ENCODE measurements around the gene ZNF487. TPM values are rescaled to one million over a fixed set of nuclear protein-coding genes. Genes with fewer than 3 reads are reported as not detected.

The ZNF487 gene
- total RNA-seq, 2 experiments from 2014 or later, result 2.3 to 2.7 TPM

DNA sequence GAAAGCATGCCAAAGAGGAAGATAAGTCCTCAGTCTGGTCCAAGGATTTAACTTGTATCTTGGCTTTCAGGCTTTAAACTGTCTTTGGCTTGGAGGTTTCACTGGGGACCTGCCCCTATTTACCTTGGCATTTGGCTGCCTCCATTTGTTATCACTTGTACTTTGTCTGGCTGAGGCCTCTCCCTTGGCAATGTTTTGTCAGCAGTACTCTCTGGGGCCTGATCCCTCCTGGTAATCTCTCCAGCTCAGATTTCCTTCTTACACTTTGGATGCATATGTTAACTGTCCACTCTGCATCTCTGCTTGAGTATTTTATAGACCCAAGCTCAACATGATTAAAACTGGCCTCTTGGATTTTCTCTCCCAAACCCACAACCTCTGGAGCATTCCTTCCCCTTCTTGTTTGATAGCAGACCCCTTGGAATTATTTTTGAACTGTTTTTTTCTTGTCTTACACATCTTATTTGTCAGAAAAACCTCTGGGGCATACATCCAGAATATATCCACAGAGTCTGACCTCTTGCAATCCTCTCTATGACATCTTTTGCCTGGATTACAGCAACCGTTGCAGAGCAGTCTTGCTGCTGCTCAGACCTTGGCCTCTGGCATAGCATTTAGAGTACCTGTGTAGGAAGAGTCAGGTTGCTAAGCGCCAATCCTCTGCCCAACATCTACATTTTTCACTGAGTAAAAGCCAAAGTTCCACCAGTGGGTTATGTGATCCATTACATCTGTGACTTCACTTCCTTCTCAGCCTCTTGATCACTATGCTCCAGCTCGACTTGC lies 35.2 kb downstream of the ZNF487 start:
- no peak overlapping the region for H3K27ac Mint-ChIP-seq
- H3K27me3 Mint-ChIP-seq (ENCODE audit: low read depth), result no peaks in the 10 kb centered on the region
- DNase-seq, result no peak
- intact Hi-C loops (cut with micrococcal nuclease), result no loop called here
- CTCF ChIA-PET, result no interaction called here
- H3K36me3 Mint-ChIP-seq (ENCODE audit: low read depth), result peaks cover 5% of the 10 kb centered on the region
- no peak overlapping the region for H3K4me3 Mint-ChIP-seq
- peaks cover 2% of the 10 kb centered on the region for H3K9me3 Mint-ChIP-seq
- no peaks in the 10 kb centered on the region for H3K4me1 Mint-ChIP-seq (ENCODE audit: low read depth)

DNA sequence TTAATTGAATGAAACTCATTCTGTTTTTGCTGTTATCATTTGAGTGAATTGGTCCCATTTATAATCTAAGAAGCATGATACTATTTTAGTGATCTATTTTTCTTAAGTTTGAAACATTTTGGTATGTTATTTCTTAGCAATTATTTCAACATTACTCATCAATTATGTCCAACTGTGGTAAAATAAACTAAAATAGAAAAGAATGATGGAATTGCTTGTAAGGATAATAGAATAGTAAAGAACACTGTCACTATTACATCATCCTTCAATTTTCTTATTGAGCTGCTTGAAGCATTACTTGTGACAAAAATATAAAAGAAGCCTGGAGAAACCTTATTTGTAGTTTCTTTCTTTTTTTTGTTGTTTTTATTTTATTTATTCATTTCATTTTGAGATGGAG lies 42.4 kb downstream of the ZNF487 start:
- H3K4me3 Mint-ChIP-seq, result no peak overlapping the region
- peaks cover 24% of the 10 kb centered on the region for H3K36me3 Mint-ChIP-seq (ENCODE audit: low read depth)
- no peak for DNase-seq
- H3K27ac Mint-ChIP-seq, result no peak overlapping the region
- no peaks in the 10 kb centered on the region for H3K27me3 Mint-ChIP-seq (ENCODE audit: low read depth)
- H3K9me3 Mint-ChIP-seq, result peaks cover 17% of the 10 kb centered on the region
- CTCF ChIA-PET, result no interaction called here
- H3K4me1 Mint-ChIP-seq (ENCODE audit: low read depth), result no peaks in the 10 kb centered on the region
- intact Hi-C loops (cut with micrococcal nuclease), result no loop called here

GRCh38 chr10:43482319-43483078 lies 45.6 kb downstream of the ZNF487 start:
- DNase-seq, result no peak
- intact Hi-C loops (cut with micrococcal nuclease), result no loop called here
- H3K36me3 Mint-ChIP-seq (ENCODE audit: low read depth), result peaks cover 22% of the 10 kb centered on the region
- no peak overlapping the region for H3K27ac Mint-ChIP-seq
- no peak overlapping the region for H3K4me3 Mint-ChIP-seq
- H3K9me3 Mint-ChIP-seq, result peaks cover 29% of the 10 kb centered on the region
- CTCF ChIA-PET, result no interaction called here
- H3K27me3 Mint-ChIP-seq (ENCODE audit: low read depth), result no peaks in the 10 kb centered on the region
- no peaks in the 10 kb centered on the region for H3K4me1 Mint-ChIP-seq (ENCODE audit: low read depth)

DNA sequence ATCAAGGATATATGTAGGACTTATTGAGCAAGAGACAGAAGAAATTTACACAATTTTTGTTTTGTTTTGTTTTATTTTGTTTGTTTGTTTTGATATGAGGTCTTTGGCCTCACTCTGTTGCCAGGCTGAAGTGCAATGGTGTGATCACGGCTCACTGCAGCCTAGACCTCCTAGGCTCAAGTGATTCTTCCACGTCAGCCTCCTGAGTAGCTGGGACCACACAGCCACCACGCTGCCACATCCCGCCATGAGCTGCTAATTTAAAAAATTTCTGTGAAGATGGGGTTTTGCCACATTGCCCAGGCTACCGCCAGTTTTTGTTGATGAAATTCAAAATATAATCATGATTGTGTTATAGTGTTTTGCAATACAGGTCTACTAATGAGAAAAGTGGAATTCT lies 54.9 kb downstream of the ZNF487 start:
- Mint-ChIP-seq H3K27me3 (ENCODE audit: low read depth) (no peaks in the 10 kb centered on the region), H3K9me3 (peaks cover 8% of the 10 kb centered on the region), H3K4me3 (no peak overlapping the region), H3K4me1 (ENCODE audit: low read depth) (no peaks in the 10 kb centered on the region), H3K36me3 (ENCODE audit: low read depth) (no peaks in the 10 kb centered on the region), H3K27ac (no peak overlapping the region)
- DNase-seq, result no peak
- CTCF ChIA-PET, result no interaction called here
- intact Hi-C loops (cut with micrococcal nuclease), result no loop called here

GRCh38 chr10:43502931-43503330 lies 66.0 kb downstream of the ZNF487 start:
- DNase-seq, result no peak
- H3K4me3 Mint-ChIP-seq, result no peak overlapping the region
- CTCF ChIA-PET, result interaction anchor here (2.0 kb wide), 1 partner anchor 9 kb away, joined by 6 read pairs; no protein-coding TSS in a partner anchor
- no peaks in the 10 kb centered on the region for H3K27me3 Mint-ChIP-seq (ENCODE audit: low read depth)
- intact Hi-C loops (cut with micrococcal nuclease), result no loop called here
- H3K36me3 Mint-ChIP-seq (ENCODE audit: low read depth), result peaks cover 5% of the 10 kb centered on the region
- H3K9me3 Mint-ChIP-seq, result peaks cover 3% of the 10 kb centered on the region
- H3K4me1 Mint-ChIP-seq (ENCODE audit: low read depth), result no peaks in the 10 kb centered on the region
- H3K27ac Mint-ChIP-seq, result no peak overlapping the region

GRCh38 chr10:43524434-43525247 lies 87.7 kb downstream of the ZNF487 start:
- no peak overlapping the region for H3K4me3 Mint-ChIP-seq
- no peaks in the 10 kb centered on the region for H3K4me1 Mint-ChIP-seq (ENCODE audit: low read depth)
- DNase-seq, result no peak
- H3K36me3 Mint-ChIP-seq (ENCODE audit: low read depth), result peaks cover 31% of the 10 kb centered on the region
- no peaks in the 10 kb centered on the region for H3K27me3 Mint-ChIP-seq (ENCODE audit: low read depth)
- CTCF ChIA-PET, result no interaction called here
- peaks cover 72% of the 10 kb centered on the region for H3K9me3 Mint-ChIP-seq
- intact Hi-C loops (cut with micrococcal nuclease), result no loop called here
- no peak overlapping the region for H3K27ac Mint-ChIP-seq

Other genes starting within 250 kb of the ZNF487 start
- not detected for gene RASGEF1A, start 170.0 kb upstream of the ZNF487 start, total RNA-seq
- not detected for gene FXYD4, start 65.5 kb upstream of the ZNF487 start, total RNA-seq
- gene HNRNPF, start 27.9 kb upstream of the ZNF487 start, total RNA-seq, result 100 to 1,000 TPM; 379 to 383 TPM
- 1 to 10 TPM; 2.0 to 2.5 TPM for gene ZNF239, start 137.5 kb downstream of the ZNF487 start, total RNA-seq
- gene ZNF485, start 169.3 kb downstream of the ZNF487 start, total RNA-seq, result 1 to 10 TPM; 5.2 to 5.4 TPM
- 10 to 100 TPM; 17.8 to 17.9 TPM for gene ZNF32, start 211.8 kb downstream of the ZNF487 start, total RNA-seq